Measurements from ENCODE around the gene DICER1. TPM values are rescaled to one million over a fixed set of nuclear protein-coding genes. Genes with fewer than 3 reads are reported as not detected.

DICER1 gene
- total RNA-seq, 4 donors from 2014 or later = 38.3 to 124 (median 54.4) TPM

GRCh38 chr14:95136631-95137030, 20.7 kb downstream of the DICER1 start:
- peaks cover 52% of the 10 kb centered on the region for H3K4me1 ChIP-seq
- no peak overlapping the region for H3K4me3 ChIP-seq
- TF ChIP-seq EP300 (IDR thresholded peaks at IDR 0.05) (no peak), POLR2AphosphoS5 (IDR thresholded peaks at IDR 0.05) (no peak), POLR2A (IDR thresholded peaks at IDR 0.05) (no peak), CTCF (IDR thresholded peaks at IDR 0.05) (no peak)
- H3K27ac ChIP-seq = no peak overlapping the region
- no peak for DNase-seq (ENCODE audit: low spot score in 2 of 2)
- no peaks in the 10 kb centered on the region for H3K27me3 ChIP-seq
- H3K36me3 ChIP-seq = peaks cover 11% of the 10 kb centered on the region
- H3K9me3 ChIP-seq = no peaks in the 10 kb centered on the region
- 76% methylated on average over 1 of the region's 1 CpG for WGBS

- no peak overlapping the region for H3K4me3 ChIP-seq
- peaks cover 32% of the 10 kb centered on the region for H3K4me1 ChIP-seq
- no peaks in the 10 kb centered on the region for H3K9me3 ChIP-seq
- TF ChIP-seq POLR2A (IDR thresholded peaks at IDR 0.05) (no peak), CTCF (IDR thresholded peaks at IDR 0.05) (no peak), POLR2AphosphoS5 (IDR thresholded peaks at IDR 0.05) (no peak), EP300 (IDR thresholded peaks at IDR 0.05) (no peak)
- H3K36me3 ChIP-seq = peaks cover 23% of the 10 kb centered on the region
- no peak overlapping the region for H3K27ac ChIP-seq
- 86% methylated on average over 8 of the region's 8 CpGs for WGBS
- no peaks in the 10 kb centered on the region for H3K27me3 ChIP-seq
- DNase-seq (ENCODE audit: low spot score in 2 of 2) = no peak
Measured at GRCh38 chr14:95134304-95134933, 22.9 kb downstream of the DICER1 start.

- TF ChIP-seq CTCF (IDR thresholded peaks at IDR 0.05) (no peak), POLR2AphosphoS5 (IDR thresholded peaks at IDR 0.05) (no peak), POLR2A (IDR thresholded peaks at IDR 0.05) (no peak), EP300 (IDR thresholded peaks at IDR 0.05) (no peak)
- WGBS = 94% methylated on average over 2 of the region's 2 CpGs
- peaks cover 32% of the 10 kb centered on the region for H3K36me3 ChIP-seq
Measured at GRCh38 chr14:95133282-95133681, 24.0 kb downstream of the DICER1 start.

GRCh38 chr14:95132760-95133159, 24.6 kb downstream of the DICER1 start:
- no peak for TF ChIP-seq POLR2A (IDR thresholded peaks at IDR 0.05)
- no peak for TF ChIP-seq CTCF (IDR thresholded peaks at IDR 0.05)
- H3K4me1 ChIP-seq = peaks cover 23% of the 10 kb centered on the region
- WGBS = 92% methylated on average over 5 of the region's 5 CpGs
- peaks cover 32% of the 10 kb centered on the region for H3K36me3 ChIP-seq
- no peak overlapping the region for H3K4me3 ChIP-seq
- H3K27ac ChIP-seq = no peak overlapping the region
- no peaks in the 10 kb centered on the region for H3K27me3 ChIP-seq
- no peaks in the 10 kb centered on the region for H3K9me3 ChIP-seq
- no peak for DNase-seq (ENCODE audit: low spot score in 2 of 2)

More at GRCh38 chr14:95133282-95133681, 24.0 kb downstream of the DICER1 start:
- Histone ChIP-seq H3K27ac (no peak overlapping the region), H3K27me3 (no peaks in the 10 kb centered on the region), H3K9me3 (no peaks in the 10 kb centered on the region), H3K4me3 (no peak overlapping the region), H3K4me1 (peaks cover 28% of the 10 kb centered on the region)
- no peak for DNase-seq (ENCODE audit: low spot score in 2 of 2)

GRCh38 chr14:95130549-95130948, 26.8 kb downstream of the DICER1 start:
- Histone ChIP-seq H3K27me3 (no peaks in the 10 kb centered on the region), H3K27ac (no peak overlapping the region), H3K4me3 (no peak overlapping the region), H3K9me3 (no peaks in the 10 kb centered on the region), H3K36me3 (peaks cover 32% of the 10 kb centered on the region), H3K4me1 (peaks cover 6% of the 10 kb centered on the region)
- DNase-seq (ENCODE audit: low spot score in 2 of 2) = no peak
- TF ChIP-seq CTCF (IDR thresholded peaks at IDR 0.05) (no peak), POLR2AphosphoS5 (IDR thresholded peaks at IDR 0.05) (no peak), EP300 (IDR thresholded peaks at IDR 0.05) (no peak), POLR2A (IDR thresholded peaks at IDR 0.05) (no peak)
- WGBS = 97% methylated on average over 3 of the region's 3 CpGs
